GM12801 (cell line): ENCODE results near the gene HOXD11.

Experiments
- CTCF ChIP-seq: IDR thresholded peaks from one replicate; pipeline ENCODE4 v1.5.1; 2011; ENCODE audit warnings: control low read depth; ENCODE audit not compliant: insufficient read length; ENCODE audit errors: extremely low read depth

Gene HOXD11

GRCh38 chr2:176082824-176083751 lies 24.0 kb upstream of the HOXD11 start:
- TF ChIP-seq CTCF = no peak

GRCh38 chr2:176083796-176084261 lies 23.3 kb upstream of the HOXD11 start, which contains the start of gene EVX2:
Gene EVX2, minus strand, starts transcription at chr2:176083962. Its CDS starts 186 bp downstream, at chr2:176083776.
- no peak for TF ChIP-seq CTCF

- no peak for TF ChIP-seq CTCF
Measured at GRCh38 chr2:176084611-176085119, 22.4 kb upstream of the HOXD11 start.

GRCh38 chr2:176085120-176085788 lies 21.8 kb upstream of the HOXD11 start:
- no peak for TF ChIP-seq CTCF

GRCh38 chr2:176085861-176086771 lies 21.0 kb upstream of the HOXD11 start:
- no peak for TF ChIP-seq CTCF

GRCh38 chr2:176087330-176088047 lies 19.6 kb upstream of the HOXD11 start:
- no peak for TF ChIP-seq CTCF
